MM.1S (cell line): ENCODE data around the gene BMAL1.

Experiments
- EZH2phosphoT487 ChIP-seq: fragments of 300-600 bp; sonication (generic); IDR thresholded peaks from 2 replicates; pipeline ENCODE4 v1.6.1; 2018; ENCODE audit warnings: antibody characterized with exemption, low read length
- TF ChIP-seq, protein P1 (sequence below): fragments of 300-600 bp; sonication (generic); IDR thresholded peaks from 2 replicates; pipeline ENCODE4 v1.5.1; 2016; ENCODE audit warnings: antibody characterized with exemption, low read length, mixed read lengths

DNA sequence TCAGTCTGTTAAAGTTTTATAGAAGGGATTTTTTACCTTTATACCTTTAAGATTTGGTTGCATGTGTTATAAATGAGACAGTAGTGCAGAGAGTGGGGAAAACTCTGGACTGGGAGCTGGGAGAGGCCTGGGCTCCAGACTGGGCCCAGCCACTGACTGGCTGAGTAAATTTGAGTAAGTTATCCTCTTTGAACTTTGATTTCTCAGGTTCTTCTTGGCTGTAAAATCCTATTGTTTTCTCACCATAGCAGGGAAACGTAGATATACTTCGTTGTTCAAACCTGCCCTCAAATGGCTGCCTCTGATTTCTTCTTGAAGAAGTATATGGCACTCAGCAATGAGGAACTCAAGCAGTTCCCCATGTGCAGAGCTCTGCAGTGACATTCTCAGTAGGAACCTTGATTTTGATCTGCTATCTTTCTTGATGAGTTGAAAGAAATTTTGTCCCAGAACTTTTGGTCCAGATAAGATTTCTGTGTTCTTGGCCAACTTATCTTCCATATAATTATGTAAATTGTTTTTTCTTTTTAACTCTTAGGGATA lies 8.8 kb downstream of the BMAL1 start:
- no peak for TF ChIP-seq EZH2phosphoT487
- TF ChIP-seq, protein P1, sequence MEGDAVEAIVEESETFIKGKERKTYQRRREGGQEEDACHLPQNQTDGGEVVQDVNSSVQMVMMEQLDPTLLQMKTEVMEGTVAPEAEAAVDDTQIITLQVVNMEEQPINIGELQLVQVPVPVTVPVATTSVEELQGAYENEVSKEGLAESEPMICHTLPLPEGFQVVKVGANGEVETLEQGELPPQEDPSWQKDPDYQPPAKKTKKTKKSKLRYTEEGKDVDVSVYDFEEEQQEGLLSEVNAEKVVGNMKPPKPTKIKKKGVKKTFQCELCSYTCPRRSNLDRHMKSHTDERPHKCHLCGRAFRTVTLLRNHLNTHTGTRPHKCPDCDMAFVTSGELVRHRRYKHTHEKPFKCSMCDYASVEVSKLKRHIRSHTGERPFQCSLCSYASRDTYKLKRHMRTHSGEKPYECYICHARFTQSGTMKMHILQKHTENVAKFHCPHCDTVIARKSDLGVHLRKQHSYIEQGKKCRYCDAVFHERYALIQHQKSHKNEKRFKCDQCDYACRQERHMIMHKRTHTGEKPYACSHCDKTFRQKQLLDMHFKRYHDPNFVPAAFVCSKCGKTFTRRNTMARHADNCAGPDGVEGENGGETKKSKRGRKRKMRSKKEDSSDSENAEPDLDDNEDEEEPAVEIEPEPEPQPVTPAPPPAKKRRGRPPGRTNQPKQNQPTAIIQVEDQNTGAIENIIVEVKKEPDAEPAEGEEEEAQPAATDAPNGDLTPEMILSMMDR = no peak
